Suppressor macrophage treated with lipopolysaccharide for 1 hour (primary cell): Measurements from ENCODE around the gene ZNF615.
"Not testable (repeated sequence)": the region's sequence is repeated elsewhere in the genome, so short reads cannot be mapped to it uniquely, and the experiment has no call there.

Source experiments
- DNase-seq, 3 donors: peaks; one replicate each; pipeline ENCODE4 v3.0.0-alpha.2; 2020 to 2022

ZNF615 gene

DNA sequence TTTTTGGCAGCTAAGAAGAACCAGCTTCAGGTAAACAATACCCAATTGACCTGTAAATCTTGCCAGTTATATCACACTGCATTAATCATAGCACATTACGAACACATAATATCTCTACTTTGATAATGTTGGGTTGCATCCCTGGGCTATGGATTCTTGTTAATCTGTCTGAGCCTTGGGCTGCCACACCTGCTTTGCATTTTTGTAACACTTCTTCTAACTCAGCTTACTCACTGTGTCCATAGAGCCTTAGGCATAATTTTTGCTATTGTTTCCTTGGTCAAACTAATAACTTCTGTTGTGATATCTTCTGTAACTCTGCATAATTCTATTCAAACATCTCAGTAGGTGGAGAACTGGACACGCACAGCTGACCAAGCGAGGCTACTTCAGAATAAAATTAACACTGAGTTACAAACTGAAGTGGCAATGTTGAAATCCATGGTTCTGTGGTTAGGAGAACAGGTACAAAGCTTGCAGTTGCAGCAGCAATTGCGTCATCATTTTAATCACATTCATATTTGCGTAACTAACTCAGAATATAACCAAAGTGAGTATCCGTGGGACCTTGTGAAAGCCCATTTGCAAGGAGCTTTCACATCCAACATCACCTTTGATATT is 27.8 kb downstream of the ZNF615 start:
- DNase-seq: no peak

DNA sequence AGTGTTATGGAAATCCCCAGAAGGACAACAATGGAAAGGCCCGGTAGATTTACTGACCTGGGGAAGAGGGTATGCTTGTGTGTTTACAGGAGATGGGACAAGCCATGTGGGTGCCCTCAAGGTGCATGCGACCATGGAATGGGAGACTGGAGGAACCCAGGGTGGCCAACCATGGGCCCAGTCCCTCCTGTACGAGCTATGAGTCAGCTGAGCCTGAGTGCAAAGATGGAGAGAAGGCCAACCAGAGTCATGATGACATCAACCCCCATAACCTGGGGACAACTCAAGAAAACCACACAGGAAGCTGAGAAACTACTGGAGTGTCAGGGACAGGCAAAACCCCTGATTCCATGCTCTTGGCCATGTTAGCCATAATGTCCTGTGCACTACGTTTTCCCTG is 29.1 kb downstream of the ZNF615 start:
- no peak for DNase-seq

DNA sequence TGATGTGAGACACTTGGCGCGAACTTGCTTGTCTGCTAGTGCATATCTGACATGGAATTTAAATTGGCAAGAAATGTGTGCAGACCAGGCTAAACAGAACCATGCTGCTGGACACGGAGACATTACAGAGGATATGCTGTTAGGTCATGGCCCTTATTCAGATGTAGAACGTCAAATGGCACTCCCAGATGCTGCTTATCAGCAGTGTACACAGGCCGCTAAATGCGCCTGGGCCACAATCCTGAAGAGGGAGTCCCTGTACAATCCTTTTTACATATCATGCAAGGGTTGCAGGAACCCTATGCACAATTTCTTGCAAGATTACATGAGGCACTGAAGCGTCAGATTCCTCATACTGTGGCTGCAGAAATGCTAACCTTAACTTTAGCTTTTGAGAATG is 30.7 kb downstream of the ZNF615 start:
- DNase-seq: no peak

DNA sequence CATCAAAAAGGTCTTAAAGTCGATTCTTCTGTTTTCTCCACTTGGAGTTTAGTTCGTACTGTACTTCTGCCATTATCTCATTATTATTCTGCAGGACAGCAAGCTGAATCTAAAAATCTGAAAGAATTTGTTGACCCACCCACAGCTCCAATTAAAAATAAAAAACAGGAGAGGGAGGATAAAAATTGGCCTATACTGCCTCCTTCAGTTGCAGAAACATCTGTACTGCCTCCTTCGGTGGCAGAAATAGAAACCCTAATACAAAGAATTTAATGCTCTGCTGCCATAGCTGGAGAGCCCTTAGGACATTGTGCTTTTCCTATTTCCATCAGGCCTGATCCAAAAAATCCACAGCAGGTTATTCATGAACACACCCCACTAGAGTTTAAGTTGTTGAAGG is 31.2 kb downstream of the ZNF615 start:
- no peak for DNase-seq

DNA sequence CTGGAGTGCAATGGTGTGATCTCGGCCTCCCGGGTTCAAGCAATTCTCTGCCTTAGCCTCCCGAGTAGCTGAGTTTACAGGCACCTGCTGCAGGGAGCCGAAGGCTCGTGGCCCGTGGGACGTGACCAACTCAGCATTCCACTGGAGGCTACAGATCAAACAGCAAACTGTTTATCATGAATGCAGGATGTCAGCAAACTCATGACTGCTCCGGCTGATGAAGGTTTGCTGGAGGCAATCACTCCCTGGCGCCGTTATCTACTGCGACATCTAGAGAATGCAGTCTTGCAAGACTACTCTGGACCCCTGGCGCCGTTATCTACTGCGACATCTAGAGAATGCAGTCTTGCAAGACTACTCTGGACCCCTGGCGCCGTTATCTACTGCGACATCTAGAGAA is 32.2 kb downstream of the ZNF615 start:
- DNase-seq: not testable (repeated sequence)

DNA sequence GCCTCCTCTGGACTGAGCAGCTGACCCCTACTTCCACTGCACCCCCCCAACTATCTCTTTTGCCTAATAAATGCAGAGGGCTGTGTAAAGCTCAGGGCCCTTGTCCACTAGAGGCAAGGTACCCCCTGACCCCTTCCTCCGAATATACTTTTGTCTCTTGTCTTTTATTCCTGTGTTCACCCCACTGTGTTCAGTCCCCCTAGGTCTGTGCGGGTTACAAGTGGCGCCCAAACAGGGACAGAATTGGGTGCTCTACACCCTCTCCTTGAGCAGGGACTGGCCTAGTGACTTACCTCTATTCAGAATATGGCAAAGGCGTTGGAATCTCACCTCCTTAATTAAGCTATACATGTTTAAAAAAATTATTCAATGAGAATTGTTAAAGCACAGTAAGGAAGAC is 36.4 kb downstream of the ZNF615 start:
- peak in 1 of 3 donors; percentile 41 for DNase-seq

DNA sequence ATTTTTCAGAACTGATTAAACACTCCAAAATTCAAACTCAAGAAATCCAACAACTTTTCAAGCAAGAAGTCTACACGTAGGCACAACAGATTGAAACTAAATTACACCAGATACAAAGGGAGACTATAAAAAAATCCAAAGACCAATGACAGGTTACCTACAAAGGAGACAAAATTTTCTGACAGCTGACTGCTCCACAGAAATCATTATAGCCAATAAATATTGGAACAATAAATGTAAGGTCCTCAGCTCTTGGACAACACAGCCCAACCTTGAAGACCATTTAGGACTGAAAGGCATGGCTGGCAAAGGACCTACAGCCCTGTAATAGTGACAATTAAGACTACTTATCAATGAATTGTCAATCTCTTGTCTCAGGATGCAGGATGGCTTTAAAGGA is 37.3 kb downstream of the ZNF615 start:
- DNase-seq: no peak

DNA sequence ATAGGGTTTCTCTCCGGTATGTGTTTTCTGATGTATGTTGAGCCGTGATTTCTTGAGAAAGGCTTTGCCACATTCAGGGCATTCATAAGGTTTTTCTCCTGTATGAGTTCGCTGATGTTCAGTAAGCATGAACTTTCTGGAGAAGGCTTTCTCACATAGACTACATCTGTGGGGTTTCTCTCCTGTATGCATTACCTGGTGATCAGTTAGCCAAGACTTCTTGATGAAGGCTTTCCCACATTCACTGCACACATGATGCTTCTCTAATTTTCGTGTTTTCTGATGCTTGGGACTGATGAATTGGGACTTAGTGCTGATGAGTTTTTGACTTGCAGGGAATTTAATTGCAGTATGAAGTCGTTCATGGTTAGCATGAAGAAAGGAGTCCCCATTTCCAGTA is 42.4 kb downstream of the ZNF615 start:
- DNase-seq: no peak

DNA sequence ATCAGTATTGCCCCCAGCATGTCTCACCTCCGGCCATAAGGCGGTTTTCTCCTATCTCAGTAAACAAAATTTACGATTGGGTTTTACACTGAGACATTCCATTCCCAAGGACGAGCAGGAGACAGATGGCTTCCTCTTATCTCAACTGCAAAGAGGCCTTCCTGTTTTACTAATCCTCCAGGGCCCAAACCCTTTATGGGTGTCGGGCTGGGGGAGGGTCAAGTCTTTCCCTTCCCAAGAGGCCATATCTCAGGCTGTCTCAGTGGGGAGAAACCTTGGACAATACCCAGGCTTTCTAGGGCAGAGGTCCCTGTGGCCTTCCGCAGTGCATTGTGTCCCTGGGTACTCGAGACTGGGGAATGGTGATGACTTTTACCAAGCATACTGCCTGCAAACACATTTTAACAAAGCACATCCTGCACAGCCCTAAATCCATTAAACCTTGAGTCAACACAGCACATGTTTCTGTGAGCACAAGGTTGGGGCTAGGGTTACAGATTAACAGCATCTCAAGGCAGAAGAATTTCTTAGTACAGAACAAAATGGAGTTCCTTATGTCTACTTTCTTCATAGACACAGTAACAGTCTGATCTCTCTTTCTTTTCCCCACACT is 47.3 kb downstream of the ZNF615 start:
- DNase-seq: not testable (repeated sequence)

DNA sequence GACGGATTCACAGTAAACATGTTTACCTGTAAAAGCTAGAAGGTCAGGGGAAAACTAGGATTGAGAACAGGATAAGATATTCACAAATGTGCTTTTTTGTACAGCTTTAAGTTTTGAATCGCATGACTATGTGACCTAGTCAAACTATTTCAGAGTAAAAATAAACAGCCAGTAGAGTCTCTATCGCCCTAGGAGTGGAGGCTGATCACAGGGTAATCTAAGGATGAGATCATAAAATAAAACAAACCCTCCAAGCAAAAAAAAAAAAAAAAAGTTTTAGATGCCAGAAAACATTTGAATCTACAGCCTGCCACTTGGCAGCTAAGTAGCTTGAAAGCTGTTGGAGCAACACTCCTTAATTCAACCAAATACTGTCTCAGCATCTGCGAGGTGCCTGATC is 48.2 kb downstream of the ZNF615 start:
- no peak for DNase-seq

DNA sequence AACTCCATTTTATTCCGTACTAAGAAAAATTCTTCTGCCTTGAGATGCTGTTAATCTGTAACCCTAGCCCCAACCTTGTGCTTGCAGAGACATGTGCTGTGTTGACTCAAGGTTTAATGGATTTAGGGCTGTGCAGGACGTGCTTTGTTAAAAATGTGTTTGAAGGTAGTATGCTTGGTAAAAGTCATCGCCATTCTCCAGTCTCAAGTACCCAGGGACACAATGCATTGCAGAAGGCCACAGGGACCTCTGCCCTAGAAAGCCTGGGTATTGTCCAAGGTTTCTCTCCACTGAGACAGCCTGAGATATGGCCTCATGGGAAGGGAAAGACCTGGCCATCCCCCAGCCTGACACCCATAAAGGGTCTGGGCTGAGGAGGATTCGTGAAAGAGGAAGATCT is 50.2 kb downstream of the ZNF615 start:
- not testable (repeated sequence) for DNase-seq

DNA sequence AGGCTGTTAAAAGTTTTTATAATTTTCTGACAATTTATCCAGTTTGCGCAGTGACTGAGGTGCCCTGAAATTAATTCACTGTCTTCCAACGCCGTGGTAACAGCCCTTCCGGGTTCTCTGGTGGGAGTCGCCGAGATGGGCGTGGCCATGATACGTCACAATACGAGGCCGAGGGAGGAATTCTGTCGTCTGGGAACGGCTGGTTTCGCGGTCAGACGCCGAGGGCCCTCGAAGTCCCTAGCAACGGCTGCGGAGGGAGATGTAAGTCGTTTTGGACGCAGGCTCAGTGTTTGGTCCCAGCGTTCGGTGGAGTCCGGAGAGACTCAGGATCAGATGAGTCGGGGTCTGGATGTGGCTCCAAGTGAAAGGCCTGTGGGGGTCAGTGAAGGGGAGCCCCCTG is 59.0 kb downstream of the ZNF615 start:
- DNase-seq: no peak

DNA sequence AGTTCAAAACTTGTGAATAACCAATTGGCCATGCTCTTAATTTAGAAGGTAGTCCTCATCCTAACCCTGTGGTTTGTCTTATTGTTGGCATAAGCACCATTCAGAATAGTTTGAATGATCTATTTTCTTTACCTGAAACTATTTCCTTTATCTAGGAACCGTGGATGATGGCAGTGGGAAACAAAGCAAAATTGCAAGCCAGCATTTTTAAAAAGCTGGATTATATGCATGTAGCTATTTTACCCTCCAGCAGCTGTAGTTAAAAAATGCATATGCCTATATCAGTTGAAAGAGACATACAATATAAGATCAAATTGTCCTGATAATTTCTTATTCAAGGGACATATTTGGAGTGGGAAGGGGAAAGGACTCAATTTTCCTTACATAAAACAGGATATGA is 61.4 kb downstream of the ZNF615 start:
- no peak for DNase-seq

DNA sequence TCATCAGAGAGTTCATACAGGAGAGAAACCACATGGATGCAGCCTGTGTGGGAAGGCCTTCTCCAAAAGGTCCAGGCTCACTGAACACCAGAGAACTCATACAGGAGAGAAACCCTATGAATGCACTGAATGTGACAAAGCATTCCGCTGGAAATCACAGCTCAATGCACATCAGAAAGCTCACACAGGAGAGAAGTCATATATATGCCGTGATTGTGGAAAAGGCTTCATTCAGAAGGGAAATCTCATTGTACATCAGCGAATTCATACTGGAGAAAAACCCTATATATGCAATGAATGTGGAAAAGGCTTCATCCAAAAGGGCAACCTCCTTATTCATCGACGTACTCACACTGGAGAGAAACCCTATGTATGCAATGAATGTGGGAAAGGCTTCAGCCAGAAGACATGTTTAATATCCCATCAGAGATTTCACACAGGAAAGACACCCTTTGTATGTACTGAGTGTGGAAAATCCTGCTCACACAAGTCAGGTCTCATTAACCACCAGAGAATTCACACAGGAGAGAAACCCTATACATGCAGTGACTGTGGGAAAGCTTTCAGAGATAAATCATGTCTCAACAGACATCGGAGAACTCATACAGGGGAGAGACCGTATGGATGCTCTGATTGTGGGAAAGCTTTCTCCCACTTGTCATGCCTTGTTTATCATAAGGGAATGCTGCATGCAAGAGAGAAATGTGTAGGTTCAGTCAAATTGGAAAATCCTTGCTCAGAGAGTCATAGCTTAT is 63.0 kb downstream of the ZNF615 start:
- no peak for DNase-seq
